TTC549 (cell line): ENCODE data around the gene FETUB.

Experiments
- FAIRE-seq: peaks from 2 replicates; lab custom pipeline; 2012; peaks lifted over from hg19 to GRCh38; lab: Jason Lieb, UNC

The FETUB gene

GRCh38 chr3:186639778-186640472 is at the start of gene FETUB:
Gene FETUB, plus strand, starts transcription at chr3:186640399. Its CDS starts 62 bp downstream, at chr3:186640461.
- no peak for FAIRE-seq

- FAIRE-seq = no peak
Observed at GRCh38 chr3:186590580-186591295, 49.5 kb upstream of the FETUB start.

- no peak for FAIRE-seq
Observed at GRCh38 chr3:186592682-186593081, 47.5 kb upstream of the FETUB start.

- no peak for FAIRE-seq
Observed at GRCh38 chr3:186593862-186594261, 46.3 kb upstream of the FETUB start.

- no peak for FAIRE-seq
Observed at GRCh38 chr3:186594591-186595113, 45.5 kb upstream of the FETUB start.

- no peak for FAIRE-seq
Observed at GRCh38 chr3:186596568-186597287, 43.5 kb upstream of the FETUB start.

GRCh38 chr3:186598108-186598784 is 42.0 kb upstream of the FETUB start:
- FAIRE-seq = no peak

GRCh38 chr3:186598794-186599141 is 41.4 kb upstream of the FETUB start:
- no peak for FAIRE-seq

- no peak for FAIRE-seq
Observed at GRCh38 chr3:186599142-186599784, 40.9 kb upstream of the FETUB start.

GRCh38 chr3:186599785-186600166 is 40.4 kb upstream of the FETUB start:
- no peak for FAIRE-seq

GRCh38 chr3:186600896-186601295 is 39.3 kb upstream of the FETUB start:
- no peak for FAIRE-seq

- FAIRE-seq = no peak
Observed at GRCh38 chr3:186603159-186603558, 37.0 kb upstream of the FETUB start.

GRCh38 chr3:186605078-186605477 is 35.1 kb upstream of the FETUB start:
- no peak for FAIRE-seq

GRCh38 chr3:186605561-186606545 is 34.3 kb upstream of the FETUB start:
- no peak for FAIRE-seq

- no peak for FAIRE-seq
Observed at GRCh38 chr3:186608624-186609215, 31.5 kb upstream of the FETUB start.

GRCh38 chr3:186609247-186609868 is 30.8 kb upstream of the FETUB start:
- no peak for FAIRE-seq

- no peak for FAIRE-seq
Observed at GRCh38 chr3:186612065-186612464, 28.1 kb upstream of the FETUB start.

GRCh38 chr3:186612721-186613636 is 27.2 kb upstream of the FETUB start, which contains the start of gene AHSG:
Gene AHSG, plus strand, starts transcription at chr3:186613060. Its CDS starts 82 bp downstream, at chr3:186613142.
- FAIRE-seq = no peak
